Globus pallidus (tissue), 1 donor: ENCODE data around the gene RSPH1.
A peak's percentile ranks its signal among the peaks of the same experiment; 100 is the strongest.

ENCODE experiments used
- DNase-seq: peaks from one replicate; pipeline ENCODE4 v3.0.0-alpha.2; 2015; ENCODE audit warnings: low spot score

Gene RSPH1

GRCh38 chr21:42496120-42496838 is at the start of gene RSPH1:
RSPH1 (minus strand) TSS chr21:42496224; CDS start chr21:42496186, 38 bp downstream.
- peak; percentile 99 for DNase-seq

- DNase-seq = no peak
Observed at GRCh38 chr21:42545745-42546144, 49.7 kb upstream of the RSPH1 start.

- no peak for DNase-seq
Observed at GRCh38 chr21:42545317-42545716, 49.3 kb upstream of the RSPH1 start.

- no peak for DNase-seq
Observed at GRCh38 chr21:42544544-42544943, 48.5 kb upstream of the RSPH1 start.

GRCh38 chr21:42543106-42543847 is 47.3 kb upstream of the RSPH1 start:
- DNase-seq = no peak

GRCh38 chr21:42542596-42542995 is 46.6 kb upstream of the RSPH1 start:
- no peak for DNase-seq

- no peak for DNase-seq
Observed at GRCh38 chr21:42542196-42542595, 46.2 kb upstream of the RSPH1 start.

- DNase-seq = no peak
Observed at GRCh38 chr21:42541618-42542017, 45.6 kb upstream of the RSPH1 start.

GRCh38 chr21:42541174-42541573 is 45.1 kb upstream of the RSPH1 start:
- DNase-seq = no peak

- DNase-seq = no peak
Observed at GRCh38 chr21:42540396-42540795, 44.4 kb upstream of the RSPH1 start.

GRCh38 chr21:42539931-42540343 is 43.9 kb upstream of the RSPH1 start:
- DNase-seq = no peak

GRCh38 chr21:42539342-42539741 is 43.3 kb upstream of the RSPH1 start:
- no peak for DNase-seq

- DNase-seq = no peak
Observed at GRCh38 chr21:42538479-42539275, 42.7 kb upstream of the RSPH1 start.

- DNase-seq = no peak
Observed at GRCh38 chr21:42537106-42537742, 41.2 kb upstream of the RSPH1 start.

- no peak for DNase-seq
Observed at GRCh38 chr21:42536601-42537000, 40.6 kb upstream of the RSPH1 start.

GRCh38 chr21:42535602-42536171 is 39.7 kb upstream of the RSPH1 start:
- no peak for DNase-seq

GRCh38 chr21:42534421-42535378 is 38.7 kb upstream of the RSPH1 start:
- DNase-seq = peak; percentile 31

- DNase-seq = no peak
Observed at GRCh38 chr21:42533963-42534355, 37.9 kb upstream of the RSPH1 start.

GRCh38 chr21:42533306-42533962 is 37.4 kb upstream of the RSPH1 start:
- DNase-seq = no peak
